Measurements from ENCODE around the gene NTSR1. TPM values are rescaled to one million over a fixed set of nuclear protein-coding genes. Genes with fewer than 3 reads are reported as not detected.

Gene NTSR1
- total RNA-seq, 2 experiments from 2014 or later: not detected

DNA sequence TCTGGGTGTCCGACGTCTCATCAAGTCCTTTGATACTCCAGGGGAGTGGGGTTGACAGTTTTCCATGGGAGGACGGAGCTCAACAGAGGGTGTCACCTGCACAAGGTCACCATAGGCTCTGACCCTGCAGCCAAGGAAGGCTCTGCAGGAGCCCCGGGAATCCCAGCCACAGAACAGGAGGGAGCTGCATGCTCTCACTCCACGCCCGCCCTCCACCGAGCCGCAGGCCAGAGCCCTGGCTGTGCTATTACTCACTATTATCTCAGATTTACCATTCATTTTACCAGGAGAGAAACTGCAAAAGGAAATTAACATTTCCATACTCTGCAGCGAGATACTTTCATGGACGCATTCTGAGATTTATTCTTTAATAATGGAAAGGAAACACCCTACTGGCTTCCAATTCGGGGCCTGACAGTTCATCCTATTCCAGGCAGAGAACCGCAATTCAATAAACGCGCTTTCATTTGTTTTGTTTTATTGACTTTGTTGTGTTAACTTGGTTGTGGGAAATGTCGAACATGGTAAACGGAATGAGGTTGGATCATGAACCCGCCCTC is 18.3 kb upstream of the NTSR1 start:
- ChIA-PET CTCF (no interaction called here), POLR2A (no interaction called here)

GRCh38 chr20:62691487-62691886 is 17.1 kb upstream of the NTSR1 start:
- ChIA-PET POLR2A (no interaction called here), CTCF (no interaction called here)

GRCh38 chr20:62692176-62692575 is 16.5 kb upstream of the NTSR1 start:
- ChIA-PET POLR2A (no interaction called here), CTCF (no interaction called here)

DNA sequence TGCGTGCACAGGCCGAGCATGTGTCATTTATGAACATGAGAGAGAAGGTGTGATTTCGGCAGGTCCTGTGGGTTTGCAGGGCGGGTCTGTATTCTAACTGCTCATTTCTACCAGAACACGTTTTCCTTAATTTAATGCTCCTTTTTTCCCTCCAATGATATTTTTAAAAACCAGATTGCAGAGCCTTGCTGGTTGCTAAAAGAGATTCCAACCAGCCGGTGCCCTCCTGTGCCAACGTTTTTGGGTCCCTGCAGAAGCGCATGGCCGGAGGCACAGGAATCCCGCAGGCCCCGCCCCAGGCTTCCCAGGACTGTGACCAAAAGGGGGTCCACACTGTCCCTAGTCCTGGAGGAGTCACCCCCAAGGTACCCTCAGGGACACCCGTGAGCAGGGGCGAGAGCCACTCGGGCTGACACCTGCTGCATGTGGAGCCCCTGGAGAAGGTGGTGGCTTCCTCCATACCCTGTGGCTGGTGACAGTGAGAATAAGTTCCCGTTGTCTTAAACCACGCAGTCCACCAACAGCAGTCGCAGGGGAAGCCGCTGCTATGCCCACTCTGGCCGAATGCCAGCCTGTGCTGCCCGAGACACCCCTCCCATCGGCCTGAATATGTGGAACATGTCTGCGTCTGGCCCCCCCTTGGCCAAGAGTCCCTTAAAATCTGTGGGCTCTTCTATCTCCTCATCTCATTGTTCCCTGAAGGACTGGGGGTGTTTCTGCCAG is 15.7 kb upstream of the NTSR1 start:
- CTCF ChIA-PET: no interaction called here
- POLR2A ChIA-PET: no interaction called here

DNA sequence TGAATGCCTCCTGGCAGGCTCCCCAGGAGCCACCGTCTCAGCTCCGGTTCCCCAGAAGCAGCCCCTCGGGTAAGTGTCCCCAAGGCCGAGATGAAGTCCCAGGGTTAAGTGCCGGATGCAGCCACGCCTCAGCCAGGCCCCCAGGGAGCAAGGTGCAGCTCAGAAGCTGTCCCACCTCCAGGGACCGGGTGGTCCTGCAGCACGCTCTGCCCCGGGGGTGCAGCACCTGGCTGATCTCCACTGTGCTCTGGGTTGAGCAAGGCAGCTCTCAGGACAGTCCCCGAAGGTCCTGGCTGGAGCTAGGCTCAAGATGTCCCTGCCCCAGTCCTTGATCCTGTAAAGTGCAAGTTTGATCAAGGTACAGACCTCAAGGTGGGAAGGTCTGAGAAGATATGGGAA is 15.1 kb upstream of the NTSR1 start:
- CTCF ChIA-PET: interaction anchor here (1.3 kb wide), 1 partner anchor 76 kb away, joined by 3 read pairs; no protein-coding TSS in a partner anchor
- POLR2A ChIA-PET: no interaction called here

DNA sequence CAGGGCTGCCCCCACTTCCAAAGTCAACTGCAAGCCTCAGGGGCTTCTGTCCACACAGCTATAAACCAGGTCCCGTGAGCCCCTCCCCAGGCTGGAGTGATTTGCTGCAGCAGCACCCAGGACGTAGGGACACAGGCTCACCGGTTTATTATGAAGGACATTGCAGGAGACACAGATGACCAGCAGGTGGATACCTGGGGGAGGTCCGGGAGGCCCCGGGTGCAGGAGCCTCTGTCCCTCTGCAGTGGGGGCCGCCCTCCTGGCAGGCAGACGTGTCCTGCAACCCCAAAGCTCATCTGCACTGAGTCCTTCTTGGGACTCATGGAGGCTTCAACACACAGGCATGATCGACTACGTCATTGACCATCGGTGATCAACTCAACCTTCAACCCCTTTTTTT is 14.5 kb upstream of the NTSR1 start:
- POLR2A ChIA-PET: no interaction called here

GRCh38 chr20:62694868-62695267 is 13.8 kb upstream of the NTSR1 start:
- ChIA-PET POLR2A (no interaction called here), CTCF (interaction anchor here (0.6 to 1.3 kb wide), 2 partner anchors 78 to 94 kb away, joined by 3 read pairs; no protein-coding TSS in a partner anchor)

More for the DNA sequence above, 14.5 kb upstream of the NTSR1 start:
- CTCF ChIA-PET: interaction anchor here (1.3 kb wide), 1 partner anchor 77 kb away, joined by 3 read pairs; no protein-coding TSS in a partner anchor

DNA sequence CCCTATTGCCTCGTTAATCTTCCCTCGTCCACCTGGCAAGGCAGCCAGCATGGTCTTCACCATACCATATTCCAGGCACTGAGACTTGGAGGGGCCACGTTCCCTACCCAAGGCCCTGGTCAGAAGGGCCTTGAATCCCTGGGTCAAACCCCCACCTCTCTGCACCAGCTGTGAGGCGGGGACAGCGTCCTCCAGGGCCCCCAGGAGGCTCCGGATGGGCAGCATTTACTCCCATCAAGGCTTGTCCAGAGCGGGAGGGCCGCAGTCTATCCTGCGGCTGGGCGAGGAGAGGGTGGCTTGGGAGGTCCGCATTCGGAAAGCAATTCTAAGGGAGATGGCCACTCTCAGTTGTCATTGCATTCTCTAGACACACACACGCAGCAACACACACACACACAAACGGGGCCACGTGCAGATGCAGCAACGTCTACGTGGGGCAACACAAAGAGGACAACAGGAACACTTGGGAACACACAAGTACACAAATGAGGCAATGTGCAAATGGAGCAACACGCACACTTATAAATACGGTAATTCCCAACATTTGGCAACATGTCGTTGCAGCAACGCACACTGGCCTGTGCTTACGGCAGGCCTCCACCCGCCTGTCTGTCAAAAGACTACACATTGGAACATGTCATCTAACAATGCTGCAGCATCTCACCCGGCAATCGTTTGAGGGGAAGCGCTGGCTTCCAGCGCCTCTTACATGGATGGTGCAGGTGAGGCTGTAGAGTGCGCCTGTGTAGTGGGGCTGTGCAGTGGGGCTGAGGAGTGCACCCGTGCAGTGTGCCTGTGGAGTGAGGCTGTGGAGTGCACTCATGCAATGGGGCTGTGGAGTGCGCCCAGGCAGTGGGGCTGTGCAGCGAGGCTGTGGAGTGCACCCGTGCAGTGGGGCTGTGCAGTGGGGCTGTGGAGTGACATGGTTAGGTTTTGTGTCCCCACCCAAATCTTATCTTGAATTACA is 12.9 kb upstream of the NTSR1 start:
- ChIA-PET POLR2A (no interaction called here), CTCF (no interaction called here)

- ChIA-PET CTCF (no interaction called here), POLR2A (no interaction called here)
These were observed 12.1 kb upstream of the NTSR1 start for GRCh38 chr20:62696434-62696957.

DNA sequence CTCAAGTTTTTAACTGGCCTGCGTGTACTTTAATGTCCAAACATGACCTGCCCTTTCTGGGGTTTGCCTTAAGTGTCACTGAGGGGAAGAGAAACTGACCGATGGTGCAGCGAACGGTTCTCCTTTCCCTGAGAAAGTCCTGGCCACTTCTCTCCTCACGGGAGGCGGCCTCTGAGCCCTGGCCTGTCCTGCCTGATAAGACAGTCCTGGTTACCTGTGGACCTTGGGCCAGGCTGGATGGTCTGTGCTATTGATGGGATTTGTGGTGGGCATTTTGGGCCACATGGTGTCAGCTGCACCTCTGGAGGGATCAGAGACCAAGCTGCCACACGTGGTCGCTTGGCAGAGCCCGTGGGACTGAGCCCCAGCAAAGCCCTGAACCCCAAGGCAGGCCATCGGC is 11.6 kb upstream of the NTSR1 start:
- ChIA-PET CTCF (no interaction called here), POLR2A (no interaction called here)

DNA sequence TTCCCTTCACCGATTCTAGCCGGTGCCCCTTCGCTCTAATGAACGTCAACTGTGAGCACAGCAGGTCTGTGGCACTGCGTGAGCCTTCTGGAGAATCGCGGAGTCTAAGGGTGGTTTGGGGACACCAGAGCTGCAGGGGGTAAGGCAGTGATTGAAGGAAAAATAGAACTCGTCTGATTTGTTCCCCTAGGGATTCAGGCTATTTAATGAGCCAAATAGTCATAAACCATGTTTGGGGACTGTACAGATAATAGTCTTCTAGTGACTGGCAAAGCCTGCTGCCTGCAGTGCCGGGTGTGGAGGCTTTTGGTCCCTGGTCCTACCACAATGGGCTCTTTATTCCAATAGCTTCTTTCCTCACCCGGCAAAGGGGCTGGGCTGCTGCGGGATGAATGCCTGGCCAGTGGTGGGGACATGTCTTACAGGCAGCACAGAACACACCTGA is 11.1 kb upstream of the NTSR1 start:
- ChIA-PET POLR2A (no interaction called here), CTCF (no interaction called here)

GRCh38 chr20:62698231-62698630 is 10.4 kb upstream of the NTSR1 start:
- ChIA-PET CTCF (no interaction called here), POLR2A (no interaction called here)

DNA sequence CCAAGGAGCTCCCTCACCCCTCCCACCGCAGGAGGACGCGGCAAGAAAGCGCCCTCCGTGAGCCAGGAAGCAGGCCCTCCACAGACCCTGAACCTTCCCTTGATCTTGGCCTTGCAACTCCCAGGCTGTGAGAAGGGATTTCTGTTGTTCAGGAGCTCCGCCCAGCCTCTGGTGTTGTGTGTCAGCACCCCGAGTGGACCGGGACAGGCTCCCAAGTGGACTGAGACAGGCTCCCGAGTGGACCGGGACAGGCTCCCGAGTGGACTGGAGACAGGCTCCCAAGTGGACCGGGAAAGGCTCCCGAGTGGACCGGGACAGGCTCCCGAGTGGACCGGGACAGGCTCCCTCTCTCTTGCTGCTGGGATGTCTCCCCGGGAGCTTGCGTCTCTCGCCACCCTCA is 9.3 kb upstream of the NTSR1 start:
- CTCF ChIA-PET: no interaction called here
- POLR2A ChIA-PET: no interaction called here

GRCh38 chr20:62699741-62700140 is 8.9 kb upstream of the NTSR1 start:
- CTCF ChIA-PET: no interaction called here
- POLR2A ChIA-PET: no interaction called here

DNA sequence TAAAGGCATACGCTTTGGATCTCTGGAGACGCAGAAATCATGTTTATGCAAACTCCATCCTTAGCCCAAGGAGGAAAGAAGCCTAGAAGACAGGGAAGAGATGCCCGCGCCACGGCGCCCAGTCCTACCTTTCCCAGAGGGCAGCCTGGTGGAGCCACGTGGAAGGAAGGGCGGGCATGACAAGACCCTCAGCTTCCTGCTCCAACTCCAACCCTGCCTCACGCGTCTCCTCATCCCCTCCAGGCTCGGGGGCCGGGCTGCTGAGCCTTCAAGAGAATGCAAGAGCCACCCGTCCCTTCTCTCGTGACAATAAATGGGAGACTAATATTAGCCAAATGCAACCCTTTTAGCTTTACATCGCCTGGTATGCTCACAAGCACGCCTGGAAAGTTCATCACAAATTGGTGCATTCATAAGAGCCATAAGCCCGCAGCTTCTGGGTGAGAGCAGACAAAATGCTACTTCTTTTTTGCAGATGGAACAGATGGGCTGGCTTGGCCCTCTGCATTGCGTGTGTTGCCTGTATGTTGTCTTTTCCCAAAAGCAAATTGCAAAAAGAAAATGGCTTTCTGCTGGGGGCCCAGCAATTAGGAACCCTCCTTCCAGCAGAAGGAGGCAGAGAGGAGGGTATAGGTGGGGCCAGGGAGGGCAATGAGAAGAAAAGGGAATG is 8.2 kb upstream of the NTSR1 start:
- ChIA-PET CTCF (no interaction called here), POLR2A (no interaction called here)

GRCh38 chr20:62701161-62702012 is 7.2 kb upstream of the NTSR1 start:
- POLR2A ChIA-PET: no interaction called here
- CTCF ChIA-PET: no interaction called here

DNA sequence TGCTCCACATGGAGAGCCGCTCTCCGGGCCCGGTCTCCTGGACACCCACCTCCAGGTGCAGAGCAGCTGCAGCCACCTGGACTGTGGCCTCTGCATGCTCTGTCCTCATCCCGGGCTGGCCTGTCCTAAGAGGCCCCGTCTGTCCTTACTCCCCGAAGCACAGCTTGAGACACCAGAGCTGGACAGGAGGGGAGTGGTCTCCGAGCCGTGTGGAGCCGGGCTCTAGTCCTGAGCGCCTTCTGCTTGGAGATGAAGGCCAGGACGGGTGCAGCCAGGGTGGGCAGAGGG is 6.7 kb upstream of the NTSR1 start:
- CTCF ChIA-PET: no interaction called here

DNA sequence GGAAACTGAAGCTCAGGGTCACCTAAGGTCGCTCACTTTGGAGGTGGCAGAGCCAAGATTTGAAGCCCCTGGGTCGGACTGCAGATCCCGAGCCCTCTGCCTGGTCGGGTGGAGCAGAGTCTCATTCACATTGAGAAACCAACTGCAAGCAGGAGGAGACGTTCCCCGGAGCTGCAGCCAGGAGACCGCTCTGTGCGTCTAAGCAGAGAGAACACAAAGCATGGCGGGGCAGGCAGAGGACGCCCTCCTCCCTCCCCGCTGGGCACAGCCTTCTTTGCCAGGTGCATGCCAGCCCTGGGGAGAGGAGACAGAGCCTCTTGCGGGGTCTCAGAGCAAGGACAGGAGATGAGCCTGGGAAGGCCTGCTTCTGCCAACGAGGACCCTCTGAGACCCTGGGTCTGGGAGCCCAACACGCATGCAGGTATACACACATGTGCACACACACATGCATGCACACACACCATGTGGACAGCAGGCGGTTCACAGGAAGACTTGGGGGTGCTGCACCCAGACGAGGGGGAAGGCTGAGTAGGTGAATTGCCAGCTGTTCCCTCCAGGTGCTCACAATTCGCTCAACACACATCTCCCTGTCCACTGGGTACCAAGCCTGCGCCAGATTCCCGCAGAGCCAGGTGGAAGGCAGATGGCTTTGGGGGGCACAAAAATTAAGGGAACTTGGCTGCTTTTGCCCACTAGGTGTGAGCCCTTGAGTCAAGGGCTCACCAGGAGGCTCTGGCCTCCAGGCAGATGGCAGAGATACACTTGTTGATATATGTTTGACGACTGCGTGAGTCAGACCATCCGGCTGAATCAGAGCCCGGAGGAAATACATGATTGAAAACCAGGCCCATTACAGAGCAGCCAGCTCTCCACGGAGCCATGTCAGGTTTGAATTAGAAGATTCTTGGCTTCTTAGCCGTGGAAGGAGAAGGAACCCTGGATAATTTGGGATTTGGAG is 5.5 kb upstream of the NTSR1 start:
- CTCF ChIA-PET: interaction anchor here (0.6 to 1.2 kb wide), 2 partner anchors 88 to 89 kb away, joined by 3 read pairs; no protein-coding TSS in a partner anchor
- POLR2A ChIA-PET: no interaction called here

More for the DNA sequence above, 6.7 kb upstream of the NTSR1 start:
- POLR2A ChIA-PET: no interaction called here

Data from activated CD8-positive, alpha-beta memory T cell treated with anti-CD3 and anti-CD28 coated beads for 36 hours (primary cell).